ENCODE measurements around the gene ARL6IP5.

The ARL6IP5 gene

GRCh38 chr3:69103123-69103522 lies 18.4 kb downstream of the ARL6IP5 start:
- DNase-seq (ENCODE audit: low spot score), result no peak
- TF ChIP-seq, protein P1, sequence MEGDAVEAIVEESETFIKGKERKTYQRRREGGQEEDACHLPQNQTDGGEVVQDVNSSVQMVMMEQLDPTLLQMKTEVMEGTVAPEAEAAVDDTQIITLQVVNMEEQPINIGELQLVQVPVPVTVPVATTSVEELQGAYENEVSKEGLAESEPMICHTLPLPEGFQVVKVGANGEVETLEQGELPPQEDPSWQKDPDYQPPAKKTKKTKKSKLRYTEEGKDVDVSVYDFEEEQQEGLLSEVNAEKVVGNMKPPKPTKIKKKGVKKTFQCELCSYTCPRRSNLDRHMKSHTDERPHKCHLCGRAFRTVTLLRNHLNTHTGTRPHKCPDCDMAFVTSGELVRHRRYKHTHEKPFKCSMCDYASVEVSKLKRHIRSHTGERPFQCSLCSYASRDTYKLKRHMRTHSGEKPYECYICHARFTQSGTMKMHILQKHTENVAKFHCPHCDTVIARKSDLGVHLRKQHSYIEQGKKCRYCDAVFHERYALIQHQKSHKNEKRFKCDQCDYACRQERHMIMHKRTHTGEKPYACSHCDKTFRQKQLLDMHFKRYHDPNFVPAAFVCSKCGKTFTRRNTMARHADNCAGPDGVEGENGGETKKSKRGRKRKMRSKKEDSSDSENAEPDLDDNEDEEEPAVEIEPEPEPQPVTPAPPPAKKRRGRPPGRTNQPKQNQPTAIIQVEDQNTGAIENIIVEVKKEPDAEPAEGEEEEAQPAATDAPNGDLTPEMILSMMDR (conservative IDR thresholded peaks at IDR 0.05; ENCODE audit: low read depth), result no peak
- POLR2A ChIA-PET (ENCODE audit: low non-redundant PET), result no interaction called here
- no peak overlapping the region for H3K27ac ChIP-seq
- CTCF ChIA-PET, result no interaction called here

- ChIA-PET POLR2A (ENCODE audit: low non-redundant PET) (no interaction called here), CTCF (no interaction called here)
- TF ChIP-seq, protein P1 (conservative IDR thresholded peaks at IDR 0.05; ENCODE audit: low read depth), result no peak
- H3K27ac ChIP-seq, result no peak overlapping the region
- DNase-seq (ENCODE audit: low spot score), result no peak
Measured at GRCh38 chr3:69104586-69104985, 19.8 kb downstream of the ARL6IP5 start.

DNA sequence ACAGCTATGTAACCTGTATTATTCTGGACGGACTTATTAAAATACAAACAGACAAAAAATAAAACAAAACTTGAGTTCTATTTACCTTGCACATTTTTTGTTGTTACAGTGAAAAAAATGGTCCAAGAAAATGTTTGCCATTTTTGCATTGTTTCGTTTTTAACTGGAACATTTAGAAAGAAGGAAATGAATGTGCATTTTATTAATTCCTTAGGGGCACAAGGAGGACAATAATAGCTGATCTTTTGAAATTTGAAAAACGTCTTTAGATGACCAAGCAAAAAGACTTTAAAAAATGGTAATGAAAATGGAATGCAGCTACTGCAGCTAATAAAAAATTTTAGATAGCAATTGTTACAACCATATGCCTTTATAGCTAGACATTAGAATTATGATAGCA lies 20.6 kb downstream of the ARL6IP5 start:
- DNase-seq (ENCODE audit: low spot score), result no peak
- ChIA-PET CTCF (no interaction called here), POLR2A (ENCODE audit: low non-redundant PET) (no interaction called here)
- no peak overlapping the region for H3K27ac ChIP-seq
- TF ChIP-seq, protein P1 (conservative IDR thresholded peaks at IDR 0.05; ENCODE audit: low read depth), result no peak

- TF ChIP-seq, protein P1 (conservative IDR thresholded peaks at IDR 0.05; ENCODE audit: low read depth), result no peak
- CTCF ChIA-PET, result no interaction called here
- POLR2A ChIA-PET (ENCODE audit: low non-redundant PET), result no interaction called here
- DNase-seq (ENCODE audit: low spot score), result no peak
- no peak overlapping the region for H3K27ac ChIP-seq
Measured at GRCh38 chr3:69107841-69108240, 23.1 kb downstream of the ARL6IP5 start.

- CTCF ChIA-PET, result interaction anchor here (0.6 kb wide), 1 partner anchor 288 kb away, joined by 5 read pairs; no protein-coding TSS in a partner anchor
Measured at GRCh38 chr3:69108811-69109210, 24.1 kb downstream of the ARL6IP5 start.

GRCh38 chr3:69110941-69111546 lies 26.3 kb downstream of the ARL6IP5 start:
- CTCF ChIA-PET, result interaction anchor here (0.7 kb wide), 1 partner anchor 114 kb away, joined by 4 read pairs; no protein-coding TSS in a partner anchor
- DNase-seq (ENCODE audit: low spot score), result no peak
- no peak overlapping the region for H3K27ac ChIP-seq
- TF ChIP-seq, protein P1 (conservative IDR thresholded peaks at IDR 0.05; ENCODE audit: low read depth), result no peak
- POLR2A ChIA-PET (ENCODE audit: low non-redundant PET), result no interaction called here

More at GRCh38 chr3:69108811-69109210, 24.1 kb downstream of the ARL6IP5 start:
- H3K27ac ChIP-seq, result no peak overlapping the region
- POLR2A ChIA-PET (ENCODE audit: low non-redundant PET), result no interaction called here
- TF ChIP-seq, protein P1 (conservative IDR thresholded peaks at IDR 0.05; ENCODE audit: low read depth), result no peak
- DNase-seq (ENCODE audit: low spot score), result no peak

Measured in RWPE1 (cell line).